ENCODE measurements around the gene NIPSNAP2.
"Not testable (repeated sequence)": the region's sequence is repeated elsewhere in the genome, so short reads cannot be mapped to it uniquely, and the experiment has no call there.

Gene NIPSNAP2

DNA sequence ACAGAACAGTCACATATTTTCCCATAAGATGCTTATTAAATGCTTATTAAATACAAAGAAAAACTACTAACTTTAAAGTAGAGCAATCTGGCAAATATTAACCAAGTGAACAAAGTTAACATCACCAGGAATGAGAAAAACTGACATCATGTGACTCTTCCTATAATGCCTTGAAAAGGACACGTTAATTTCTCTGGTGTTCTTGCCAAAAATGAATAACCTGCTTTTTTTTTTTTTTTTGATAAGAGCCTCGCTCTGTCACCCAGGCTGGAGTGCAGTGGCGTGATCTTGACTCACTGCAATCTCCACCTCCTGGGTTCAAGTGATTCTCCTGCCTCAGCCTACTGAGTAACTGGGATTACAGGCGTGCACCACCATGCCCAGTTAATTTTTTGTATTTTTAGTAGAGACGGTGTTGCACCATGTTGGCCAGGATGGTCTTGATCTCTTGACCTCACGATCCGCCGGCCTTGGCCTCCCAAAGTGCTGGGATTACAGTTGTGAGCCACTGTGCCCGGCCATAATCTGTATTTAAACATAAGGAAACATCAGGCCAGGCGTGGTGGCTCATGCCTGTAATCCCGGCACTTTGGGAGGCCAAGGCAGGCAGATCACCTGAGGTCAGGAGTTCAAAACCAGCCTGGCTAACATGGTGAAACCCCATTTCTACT is 83.2 kb downstream of the NIPSNAP2 start:
- DNase-seq, result not testable (repeated sequence)

DNA sequence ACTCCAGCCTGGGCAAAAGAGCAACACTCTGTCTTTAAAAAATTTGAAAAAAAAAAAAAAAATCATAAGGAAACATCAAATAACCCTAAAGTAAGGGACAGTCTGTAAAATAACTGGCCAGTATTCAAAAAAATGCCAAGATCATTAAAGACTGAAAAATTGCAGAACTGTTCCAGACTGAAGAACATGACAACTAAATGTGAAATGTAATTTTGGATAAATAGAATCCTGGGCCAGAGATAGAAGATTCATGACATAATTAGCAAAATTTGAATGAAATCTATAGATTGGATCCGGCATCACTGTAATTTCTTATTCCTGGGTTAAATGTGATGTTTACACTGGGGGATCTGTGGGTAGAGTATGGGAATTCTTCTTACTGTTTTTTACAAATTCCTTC is 83.9 kb downstream of the NIPSNAP2 start:
- no peak for DNase-seq

DNA sequence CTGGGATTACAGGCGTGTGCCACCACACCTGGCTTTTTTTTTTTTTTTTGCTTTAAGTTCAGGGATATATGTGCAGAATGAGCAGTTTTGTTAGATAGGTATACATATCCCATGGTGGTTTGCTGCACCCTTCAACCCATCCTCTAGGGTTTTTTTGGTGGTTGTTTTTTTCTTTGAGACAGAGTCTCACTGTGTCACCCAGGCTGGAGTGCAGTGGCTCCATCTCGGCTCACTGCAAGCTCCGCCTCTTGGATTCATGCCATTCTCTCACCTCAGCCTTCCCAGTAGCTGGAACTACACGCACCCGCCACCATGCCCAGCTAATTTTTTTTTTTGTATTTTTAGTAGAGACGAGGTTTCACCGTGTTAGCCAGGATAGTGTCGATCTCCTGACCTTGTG is 84.4 kb downstream of the NIPSNAP2 start:
- not testable (repeated sequence) for DNase-seq

Data from fibroblast of skin of back (primary cell).